CD1c-positive myeloid dendritic cell (primary cell): ENCODE results near the gene GET4.
A peak's percentile ranks its signal among the peaks of the same experiment; 100 is the strongest.
"Not testable (repeated sequence)": the region's sequence is repeated elsewhere in the genome, so short reads cannot be mapped to it uniquely, and the experiment has no call there.

ENCODE experiments used
- DNase-seq: peaks from one replicate; pipeline ENCODE4 v3.0.0-alpha.2; 2016; ENCODE audit errors: extremely low spot score

The GET4 gene

DNA sequence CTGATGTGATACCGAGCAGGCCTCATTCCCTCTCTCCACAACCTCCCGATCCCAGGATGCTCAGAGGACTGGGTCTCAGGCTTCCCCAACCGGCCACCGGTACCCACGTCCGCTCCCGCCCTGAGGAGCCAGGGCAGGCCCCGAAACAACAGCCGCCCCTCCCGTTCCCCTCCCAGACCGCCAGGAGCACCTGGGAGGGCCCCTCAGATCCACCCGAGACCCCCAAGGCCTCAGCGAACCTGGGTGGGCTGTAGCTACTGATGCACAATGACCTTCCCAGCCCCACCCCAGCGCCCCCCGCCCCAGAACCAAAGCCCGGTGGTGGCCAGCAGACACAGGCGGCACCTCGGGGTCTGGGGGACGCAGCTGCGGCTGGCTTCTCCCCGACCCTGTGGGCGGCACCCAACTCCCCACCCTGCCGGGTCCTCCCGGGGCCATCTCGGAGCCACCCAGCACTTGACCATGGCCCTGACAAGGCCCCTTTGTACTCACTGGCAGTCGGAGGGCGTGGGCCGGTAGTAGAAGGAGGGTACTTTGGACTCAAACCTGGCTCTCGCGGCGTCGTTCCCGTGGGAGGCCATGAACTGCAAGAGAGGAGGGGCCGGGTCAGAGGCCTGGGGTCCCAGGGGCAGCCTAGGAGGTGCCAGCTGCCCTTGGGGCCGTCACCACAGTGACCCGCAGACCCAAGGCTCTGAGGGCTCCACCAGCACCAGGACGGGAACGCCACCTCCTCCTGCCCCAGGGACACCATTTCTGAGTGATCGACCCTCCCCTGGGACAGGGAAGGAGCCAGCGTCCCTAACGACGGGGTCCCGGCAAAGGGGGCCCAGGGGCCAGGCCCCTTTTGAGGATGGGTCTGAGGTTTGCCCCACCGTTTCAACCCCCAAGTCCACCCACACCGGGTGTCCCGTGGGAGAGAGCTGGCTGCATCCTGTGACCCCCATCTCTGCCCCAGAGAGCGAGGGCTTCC is 50.0 kb downstream of the GET4 start:
- no peak for DNase-seq

DNA sequence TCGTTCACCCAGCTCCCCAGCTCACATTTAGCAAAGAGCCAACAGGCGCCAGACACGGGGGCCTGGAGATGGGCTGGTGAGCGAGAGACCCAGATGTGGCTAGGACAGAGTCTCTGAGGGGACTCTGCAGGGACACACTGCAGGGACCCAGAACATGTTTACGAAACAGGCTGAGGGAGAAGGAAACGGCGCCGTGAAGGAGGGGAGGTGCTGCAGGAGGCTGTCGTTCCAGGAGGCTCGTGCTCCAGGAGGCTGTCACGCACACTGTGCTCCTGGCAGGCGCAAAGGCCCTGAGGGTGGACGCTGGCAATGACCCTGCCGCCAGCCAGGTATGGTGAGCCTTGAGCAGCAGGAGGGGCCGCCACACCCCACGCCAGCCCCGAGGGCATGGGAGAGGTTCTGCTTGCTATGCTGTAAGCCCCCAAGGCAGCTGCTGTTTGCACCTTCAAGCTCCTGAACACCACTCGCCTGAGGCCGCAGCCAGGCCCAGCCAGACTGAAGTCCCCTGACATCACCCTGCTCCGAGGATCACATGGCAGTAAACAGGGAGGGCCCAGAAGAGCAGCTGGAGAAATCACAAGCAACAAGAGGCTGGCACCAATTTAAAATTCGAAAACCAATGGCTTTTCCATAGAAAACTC is 50.8 kb downstream of the GET4 start:
- DNase-seq, result no peak

DNA sequence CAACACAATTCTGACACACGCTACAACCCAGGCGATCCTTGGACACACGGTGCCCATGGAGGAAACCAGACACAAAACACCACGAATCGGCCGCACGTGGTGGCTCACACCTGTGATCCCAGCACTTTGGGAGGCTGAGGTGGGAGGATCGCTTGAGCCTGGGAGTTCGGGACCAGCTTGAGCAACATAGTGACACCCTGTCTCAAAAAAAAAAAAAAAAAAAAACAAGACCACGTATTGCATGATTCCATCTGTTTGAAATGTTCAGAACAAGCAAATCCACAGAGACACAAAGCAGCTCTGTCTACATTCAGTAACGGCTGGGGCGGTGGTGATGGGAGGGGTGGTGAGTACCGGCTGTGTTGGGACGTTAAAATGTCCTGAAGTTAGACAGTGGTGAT is 53.0 kb downstream of the GET4 start:
- no peak for DNase-seq

DNA sequence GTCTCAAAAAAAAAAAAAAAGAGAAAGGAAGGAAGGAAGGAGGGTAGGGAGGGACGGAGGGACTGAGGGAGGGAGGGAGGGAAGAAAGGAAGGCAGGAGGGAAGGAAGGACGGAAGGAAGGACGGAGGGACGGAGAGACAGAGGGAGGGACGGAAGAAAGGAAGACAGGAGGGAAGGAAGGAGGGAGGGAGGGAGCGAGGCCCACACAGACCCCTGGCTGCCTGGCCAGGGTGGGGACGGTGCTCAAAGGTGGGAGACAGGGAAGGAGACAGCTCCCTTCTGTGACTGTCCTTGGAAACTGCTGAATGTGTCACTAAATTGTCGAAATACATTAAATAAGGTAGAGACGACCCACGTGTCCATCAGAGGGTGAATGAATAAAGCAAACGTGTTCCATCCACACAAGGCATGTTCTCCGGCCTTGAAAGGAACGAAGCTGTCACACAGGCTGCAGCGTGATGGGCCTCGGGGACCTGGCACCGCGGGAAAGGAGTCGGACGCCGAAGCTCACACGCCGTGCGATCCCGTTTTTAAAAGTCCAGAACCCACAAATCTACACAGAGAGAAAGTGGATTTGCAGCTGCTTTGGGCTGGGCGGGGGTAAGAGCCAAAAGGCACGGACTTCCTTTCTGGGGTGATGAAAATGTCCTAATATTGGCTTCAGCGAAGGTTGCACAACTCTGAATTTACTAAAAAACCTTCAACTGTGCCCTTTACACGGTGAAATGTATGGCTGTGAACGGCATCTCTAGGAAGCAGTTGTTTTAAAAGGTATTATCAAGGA is 54.8 kb downstream of the GET4 start:
- DNase-seq, result peak; percentile 67

DNA sequence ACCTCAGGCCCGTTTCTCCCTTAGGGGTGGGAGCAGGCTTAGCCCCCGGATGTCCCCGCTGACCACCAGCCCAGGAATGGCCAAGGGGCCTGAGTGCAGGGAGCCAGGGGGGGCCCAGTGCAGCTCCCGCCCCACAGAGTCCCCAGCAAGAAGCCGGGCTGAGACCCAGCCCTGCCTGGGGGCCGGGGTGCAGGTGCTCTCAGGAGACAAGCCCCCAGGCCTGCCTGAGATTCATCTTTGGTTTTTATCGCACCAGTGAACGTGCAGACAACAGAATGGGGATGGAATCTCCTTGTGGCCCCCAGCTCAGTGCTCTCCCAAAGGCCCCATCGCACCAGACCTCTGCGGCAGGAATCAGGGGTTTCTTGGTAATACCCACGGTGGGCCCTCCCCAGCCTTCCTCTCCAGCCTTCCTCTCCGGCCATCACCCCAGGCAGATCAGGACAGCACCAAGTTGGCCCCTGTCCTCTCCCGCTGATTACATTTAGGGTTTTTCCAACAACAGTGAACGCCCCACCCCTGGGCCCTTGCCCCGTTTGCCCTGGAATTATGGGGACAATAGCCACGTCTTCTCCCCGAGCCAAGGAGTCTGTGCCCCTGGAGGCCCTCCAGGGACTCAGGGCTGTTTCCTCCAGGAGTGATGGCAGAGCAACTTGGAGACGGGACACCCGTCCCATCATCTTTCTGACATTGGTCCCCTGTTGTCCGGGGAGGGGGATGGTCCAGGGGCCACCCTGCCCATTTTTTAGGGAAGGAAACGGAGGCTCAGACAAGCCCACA is 55.7 kb downstream of the GET4 start:
- DNase-seq, result no peak

DNA sequence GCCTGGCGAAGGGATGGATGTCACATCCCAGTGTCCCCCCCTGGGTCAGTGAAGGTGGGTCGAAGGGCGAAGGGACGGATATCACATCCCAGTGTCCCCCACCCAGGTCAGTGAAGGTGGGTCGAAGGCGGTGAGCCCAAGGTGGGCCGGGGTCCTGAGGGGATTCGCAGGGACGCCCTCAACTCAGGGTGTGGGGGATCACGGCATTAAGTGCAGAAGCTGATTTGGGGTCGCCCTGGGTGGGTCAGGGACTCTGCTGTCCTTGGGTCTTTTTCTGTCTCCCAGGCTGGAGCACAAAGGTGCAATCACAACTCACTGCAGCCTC is 56.3 kb downstream of the GET4 start:
- no peak for DNase-seq

DNA sequence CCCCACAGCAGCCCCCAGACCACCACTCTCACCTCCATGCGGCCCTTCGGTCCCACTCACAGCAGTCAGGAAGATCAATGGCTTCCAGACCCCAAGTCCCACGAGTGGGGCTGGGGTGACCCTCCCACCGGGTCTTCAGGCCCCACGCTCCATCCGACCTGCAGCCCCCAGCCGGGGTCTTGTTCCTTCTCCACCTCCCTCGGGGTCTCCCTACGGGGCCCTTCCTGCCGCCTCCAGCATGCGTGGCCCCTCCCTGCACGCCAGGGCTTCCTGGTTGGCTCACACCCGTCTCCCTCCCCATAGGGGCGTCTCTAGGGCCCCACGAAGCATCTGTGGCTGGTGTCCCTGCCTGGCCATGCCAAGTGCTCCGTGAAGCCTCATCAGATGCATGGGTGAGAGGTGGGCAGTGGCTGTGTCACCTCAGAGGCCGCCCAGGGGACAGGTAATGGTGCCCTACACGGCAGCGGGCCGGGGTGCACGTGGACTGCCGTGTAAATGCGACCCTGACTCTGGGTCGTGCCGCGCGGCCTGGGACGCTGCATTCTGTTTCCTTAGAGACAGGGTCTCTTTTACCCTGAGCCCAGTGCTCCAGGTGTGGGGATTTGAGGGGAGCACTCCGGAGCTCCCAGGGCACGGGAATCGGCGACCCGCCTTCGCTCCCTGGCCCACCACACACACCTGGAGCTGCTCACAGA is 58.3 kb downstream of the GET4 start:
- DNase-seq, result no peak

DNA sequence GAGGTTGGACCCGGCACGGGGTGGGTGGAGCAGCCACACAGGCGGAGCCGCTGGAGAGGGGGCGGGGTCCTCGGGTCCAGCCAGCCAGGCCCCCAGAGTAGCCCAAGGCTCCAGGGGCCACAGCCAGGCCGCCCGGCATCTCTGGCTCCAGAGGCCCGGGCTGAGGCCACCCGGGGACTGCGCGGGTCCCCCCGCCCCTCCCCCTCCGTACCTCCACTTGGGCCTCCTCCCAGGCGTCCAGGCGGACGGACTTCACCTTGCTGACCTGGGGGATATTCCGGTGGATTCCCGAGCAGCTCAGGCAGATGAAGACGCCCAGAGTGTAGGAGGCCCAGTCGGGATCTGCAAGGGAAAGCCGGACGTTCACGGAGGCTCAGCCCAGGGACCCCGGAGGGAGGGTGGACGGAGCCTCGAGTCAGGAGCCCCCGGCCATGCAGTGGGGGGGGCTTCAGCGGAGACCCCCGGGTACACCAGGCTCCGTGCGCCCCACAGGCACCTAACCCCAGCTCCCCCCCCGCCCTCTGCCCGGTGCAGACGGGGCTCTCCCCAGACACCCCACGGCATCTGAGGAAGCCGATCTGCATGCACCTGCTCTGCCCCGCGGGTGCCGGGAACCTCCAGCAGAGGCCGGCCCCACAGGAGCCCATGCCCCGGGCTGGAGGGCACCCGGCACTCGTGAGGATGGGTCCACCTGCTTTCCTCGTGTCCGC is 59.0 kb downstream of the GET4 start:
- DNase-seq, result no peak

DNA sequence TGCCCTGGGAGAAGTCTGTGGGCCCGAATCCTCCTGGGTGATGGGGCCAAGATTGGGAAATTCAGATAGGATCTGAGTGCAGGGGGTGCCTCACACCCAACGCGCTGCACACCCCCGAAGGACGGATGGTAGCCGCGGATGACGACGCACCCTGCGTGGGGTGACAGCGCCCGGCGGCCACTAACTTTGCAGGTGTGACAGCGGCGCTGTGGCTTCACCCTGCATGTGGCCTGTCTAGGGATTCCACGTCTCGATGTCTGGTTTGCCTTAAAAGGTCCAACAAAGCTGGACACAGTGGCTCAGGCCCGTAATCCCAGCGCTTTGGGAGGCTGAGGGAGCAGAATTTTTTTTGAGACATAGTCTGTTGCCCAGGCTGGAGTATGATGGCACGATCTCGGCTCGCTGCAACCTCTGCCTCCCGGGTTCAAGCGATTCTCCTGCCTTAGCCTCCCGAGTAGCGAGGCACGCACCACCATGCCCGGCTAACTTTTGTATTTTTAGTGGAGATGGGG is 59.6 kb downstream of the GET4 start:
- no peak for DNase-seq

DNA sequence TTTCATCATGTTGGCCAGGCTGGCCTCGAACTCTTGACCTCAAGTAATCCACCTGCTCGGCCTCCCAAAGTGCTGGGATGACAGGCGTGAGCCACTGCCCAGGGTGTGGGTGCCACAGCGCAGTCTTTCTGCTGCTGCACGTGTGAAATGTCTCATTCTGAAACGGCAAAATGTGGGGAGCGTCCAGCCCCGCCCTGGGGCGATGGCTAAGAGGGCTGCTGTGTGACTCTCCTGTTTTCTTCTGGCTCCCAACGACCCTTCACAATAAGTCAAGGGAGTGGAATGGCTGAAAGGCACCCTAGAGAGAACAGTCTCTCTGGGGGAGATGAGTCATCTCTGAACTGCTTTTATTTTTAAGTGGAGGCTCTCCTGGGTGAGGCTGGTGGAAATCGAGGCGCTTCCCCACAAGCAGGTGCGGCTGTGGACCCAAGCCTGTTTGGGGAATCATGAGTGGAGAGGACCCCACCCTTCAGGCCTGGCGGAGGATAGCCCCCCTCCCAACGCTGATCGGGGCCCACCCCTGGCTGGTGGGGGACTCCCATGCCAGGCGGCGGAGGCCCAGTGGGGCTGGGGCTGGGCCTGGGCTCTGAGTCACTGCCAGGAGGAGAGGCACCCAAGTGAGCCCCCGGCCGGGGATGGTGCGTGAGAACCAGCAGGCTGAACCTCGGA is 60.2 kb downstream of the GET4 start:
- no peak for DNase-seq

DNA sequence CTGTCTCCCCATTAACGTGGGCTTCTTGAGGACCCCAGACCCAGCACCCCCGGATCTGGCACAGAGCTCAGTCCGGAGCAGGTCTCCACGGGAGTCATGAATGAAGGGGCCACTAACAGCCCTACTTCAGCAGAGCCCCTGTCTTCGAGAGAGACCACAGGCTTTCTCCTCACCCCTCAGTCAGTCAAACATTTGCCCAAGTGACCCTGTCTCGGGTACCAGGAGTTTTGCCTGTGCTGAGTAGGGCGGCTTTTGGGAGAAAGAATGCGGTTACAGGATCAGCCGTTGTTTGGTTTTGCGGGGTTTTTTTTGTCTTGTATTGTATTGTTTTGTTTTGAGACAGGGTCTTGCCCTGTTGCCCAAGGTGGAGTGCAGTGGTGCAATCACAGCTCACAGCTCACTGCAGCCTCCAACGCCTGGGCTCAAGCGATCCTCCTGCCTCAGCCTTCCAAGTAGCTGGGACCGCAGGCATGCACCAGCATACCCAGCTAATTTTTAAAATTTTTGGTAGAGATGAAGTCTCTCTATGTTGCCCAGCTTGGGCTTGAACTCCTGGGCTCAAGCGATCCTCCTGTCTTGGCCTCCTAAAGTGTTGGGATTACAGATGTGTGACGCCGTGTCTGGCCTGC is 61.6 kb downstream of the GET4 start:
- DNase-seq, result no peak

DNA sequence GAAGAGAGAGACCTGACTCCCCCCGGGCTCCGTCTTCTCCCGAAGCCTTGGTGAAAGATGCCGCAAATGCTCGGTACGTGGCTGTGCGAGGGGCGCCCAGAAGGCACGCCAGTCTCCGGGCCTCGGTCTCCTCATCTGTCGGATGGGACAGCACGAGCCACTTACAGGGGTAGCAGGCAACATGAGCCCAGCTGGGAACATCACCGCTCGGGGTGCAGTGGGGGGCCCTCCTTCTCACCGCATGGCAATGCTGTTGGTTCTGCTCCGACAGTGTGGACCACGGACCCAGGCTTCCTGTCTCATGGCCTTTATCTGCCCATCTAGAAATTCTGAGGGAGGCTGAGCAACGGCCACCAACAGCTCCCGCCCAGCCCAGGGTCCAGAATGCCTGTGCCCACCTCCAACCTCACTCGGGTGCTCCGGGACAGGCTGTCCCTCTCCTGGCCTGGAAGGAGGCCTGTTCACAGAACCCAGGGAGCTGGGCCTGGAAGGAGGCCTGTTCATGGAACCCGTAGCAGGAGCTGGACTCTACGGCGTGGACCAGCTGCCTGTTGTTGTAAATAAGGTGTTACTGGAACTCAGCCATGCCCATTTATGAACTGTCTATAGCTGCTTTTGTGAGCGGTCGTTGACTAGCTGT is 62.3 kb downstream of the GET4 start:
- no peak for DNase-seq

DNA sequence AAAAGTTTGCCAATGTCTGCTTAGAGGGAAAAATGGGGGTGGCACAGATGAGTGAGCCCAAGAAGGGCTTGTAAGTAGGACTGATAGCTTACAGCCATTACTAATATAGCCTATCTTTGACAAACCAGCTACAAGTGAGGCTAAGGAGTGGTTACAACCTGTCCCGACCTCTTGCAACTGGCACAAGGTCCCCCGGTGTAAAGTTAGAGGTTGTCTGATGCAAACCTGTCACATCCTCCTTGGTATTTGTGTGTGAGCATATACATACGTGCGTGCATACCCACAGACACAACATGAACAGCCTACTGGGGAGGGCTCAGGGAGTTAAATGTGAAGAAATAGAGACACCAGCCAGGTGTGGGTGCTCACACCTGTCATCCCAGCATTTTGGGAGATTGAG is 63.5 kb downstream of the GET4 start:
- no peak for DNase-seq

DNA sequence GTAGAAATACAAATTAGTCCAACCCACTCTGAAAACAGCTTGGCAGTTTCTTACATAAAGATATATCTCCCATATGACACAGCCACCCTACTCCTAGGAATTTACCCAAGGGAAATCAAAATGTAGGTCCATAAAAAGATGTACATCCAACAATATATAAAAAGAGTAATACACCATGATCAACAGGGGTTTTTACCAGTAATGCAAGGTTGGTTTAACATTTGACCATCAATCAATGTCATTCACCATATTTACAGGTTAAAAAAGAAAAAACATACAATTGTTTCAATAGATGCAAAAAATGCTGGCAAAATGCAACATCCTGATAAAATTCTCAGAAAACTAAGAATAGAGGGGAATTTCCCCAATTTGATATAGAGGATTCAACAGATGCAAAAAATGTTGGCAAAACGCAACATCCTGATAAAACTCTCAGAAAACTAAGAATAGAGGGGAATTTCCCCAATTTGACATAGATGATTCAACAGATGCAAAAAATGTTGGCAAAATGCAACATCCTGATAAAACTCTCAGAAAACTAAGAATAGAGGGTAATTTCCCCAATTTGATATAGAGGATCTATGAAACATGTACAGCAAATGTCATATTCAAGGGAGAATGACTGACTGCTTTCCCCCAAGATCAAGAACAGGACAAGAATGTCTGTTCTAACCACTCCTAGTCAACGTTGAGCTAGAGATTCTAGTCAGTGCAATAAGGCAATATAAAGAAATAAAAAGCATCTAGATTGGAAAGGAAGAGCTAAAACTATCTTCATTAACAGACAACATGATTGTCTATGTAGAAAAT is 64.5 kb downstream of the GET4 start:
- DNase-seq, result peak; percentile 59

DNA sequence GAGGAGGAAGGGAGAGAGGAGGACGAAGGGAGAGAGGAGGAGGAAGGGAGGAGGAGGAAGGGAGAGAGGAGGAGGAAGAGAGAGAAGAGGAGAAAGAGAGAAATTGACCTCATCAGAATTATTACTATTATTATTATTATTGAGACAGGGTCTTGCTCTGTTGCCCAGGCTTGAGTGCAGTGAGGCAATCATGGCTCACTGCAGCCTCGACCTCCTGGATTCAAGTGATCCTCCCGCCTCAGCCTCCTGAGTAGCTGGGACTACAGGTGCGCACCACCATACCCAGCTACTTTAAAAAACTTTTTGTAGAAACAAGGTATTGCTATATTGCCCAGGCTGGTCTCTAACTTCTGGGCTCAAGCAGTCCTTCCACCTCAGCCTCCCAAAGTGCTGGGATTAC is 67.4 kb downstream of the GET4 start:
- not testable (repeated sequence) for DNase-seq

DNA sequence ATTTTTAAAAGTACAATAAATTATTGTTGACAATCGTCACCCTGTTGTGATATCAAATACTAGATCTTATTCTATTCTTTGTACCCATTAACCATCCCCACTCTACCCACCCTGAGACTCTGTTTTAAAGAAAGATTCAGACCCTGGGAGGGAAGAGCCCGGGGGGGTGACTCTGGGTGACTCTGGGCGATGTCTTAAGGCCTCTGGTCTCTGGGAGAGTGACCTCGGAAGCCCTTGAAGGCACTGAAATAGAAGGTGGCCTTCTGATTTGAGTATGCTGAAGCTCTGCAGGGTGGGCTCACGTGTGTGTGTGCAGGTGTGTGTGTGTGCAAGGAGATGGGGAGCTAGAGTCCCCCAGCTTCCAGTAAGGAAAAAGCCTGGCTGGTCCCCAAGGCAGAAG is 68.4 kb downstream of the GET4 start:
- no peak for DNase-seq

DNA sequence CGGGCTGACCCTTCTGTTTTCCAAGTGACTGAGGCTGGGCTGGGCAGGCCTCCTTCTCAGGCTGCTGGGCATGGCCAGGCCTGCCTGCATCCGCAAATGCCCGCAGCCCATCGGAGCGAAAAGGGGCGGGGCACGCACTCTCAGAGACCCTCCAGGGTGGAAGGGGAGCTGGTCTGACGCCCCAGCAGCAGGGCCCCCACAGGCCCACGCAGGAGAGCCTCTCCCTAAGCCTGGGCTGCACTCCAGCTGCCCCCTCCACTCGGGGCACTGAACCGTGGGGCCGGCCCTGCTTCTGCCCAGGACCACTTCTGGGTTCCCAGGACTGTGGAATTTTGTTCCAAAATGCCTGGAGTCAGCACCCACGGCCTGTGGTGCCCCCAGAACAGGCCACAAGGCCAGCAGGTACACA is 68.8 kb downstream of the GET4 start:
- DNase-seq, result no peak
